H1 (cell line): ENCODE measurements around the gene TAOK2. TPM values are rescaled to one million over a fixed set of nuclear protein-coding genes. Genes with fewer than 3 reads are reported as not detected.

Source experiments
- CTCF ChIA-PET: fragments of 300-600 bp; sonication (Branson Sonifier 250); formaldehyde crosslinking; loops from one replicate; lab custom pipeline; 2021; ENCODE audit not compliant: partially characterized antibody; lab: Charles Lee
- POLR2A ChIA-PET: fragments of 300-600 bp; sonication (Branson Sonifier 250); formaldehyde crosslinking; loops from one replicate; lab custom pipeline; 2021; ENCODE audit warnings: inconsistent platforms; ENCODE audit not compliant: partially characterized antibody; lab: Charles Lee
- DNase-seq, 2 experiments: peaks; one replicate each; pipeline versions ENCODE4 v3.0.0 to v3.0.0-alpha.2; 2010 to 2022; ENCODE audit warnings: low spot score in 2 of 2, low read depth in 1 of 2, mixed read lengths in 1 of 2
- FAIRE-seq: peaks from 2 replicates; lab custom pipeline; 2011; peaks lifted over from hg19 to GRCh38; lab: Jason Lieb, UNC
- H2AFZ ChIP-seq: 2 replicates; pipeline ENCODE4 v1.8.1; 2012; ENCODE audit warnings: low read length, inconsistent platforms
- H2AK5ac ChIP-seq: 2 replicates; pipeline ENCODE4 v1.6.1; 2013; ENCODE audit warnings: low read depth, low read length
- H2BK120ac ChIP-seq: replicated peaks from 2 replicates; pipeline ENCODE3; 2013; ENCODE audit warnings: low read depth, low read length, inconsistent platforms
- H2BK12ac ChIP-seq: 2 replicates; pipeline ENCODE4 v1.6.1; 2013; ENCODE audit warnings: low read depth, low read length
- H2BK15ac ChIP-seq: 2 replicates; pipeline ENCODE4 v1.6.1; 2013; ENCODE audit warnings: low read length
- H2BK20ac ChIP-seq: 2 replicates; pipeline ENCODE4 v1.6.1; 2013; ENCODE audit warnings: low read length
- H2BK5ac ChIP-seq: 2 replicates; pipeline ENCODE4 v1.6.1; 2013; ENCODE audit warnings: low read depth, low read length
- H3K14ac ChIP-seq: 2 replicates; pipeline ENCODE4 v1.6.1; 2013; ENCODE audit warnings: inconsistent platforms; ENCODE audit not compliant: insufficient read length
- H3K18ac ChIP-seq: 2 replicates; pipeline ENCODE4 v1.6.1; 2013; ENCODE audit warnings: low read length; ENCODE audit errors: extremely low read depth
- H3K23ac ChIP-seq: 2 replicates; pipeline ENCODE4 v1.6.1; 2013; ENCODE audit warnings: inconsistent platforms; ENCODE audit not compliant: insufficient read length
- H3K23me2 ChIP-seq: 2 replicates; pipeline ENCODE4 v1.6.1; 2013; ENCODE audit warnings: low read depth, low read length
- H3K27ac ChIP-seq: 2 replicates; pipeline ENCODE4 v1.6.1; 2011; ENCODE audit warnings: low read depth, low read length, inconsistent platforms
- H3K27me3 ChIP-seq, 4 experiments: replicated peaks in 1 of 4; 1 replicate in 1 of 4; 2 replicates in 3 of 4; pipeline versions ENCODE4 v1.6.1 to v1.8.1; 2011 to 2013; ENCODE audit warnings: low read length in 3 of 4, mild to moderate bottlenecking in 3 of 4, inconsistent platforms in 2 of 4, mixed read lengths in 2 of 4, moderate library complexity in 1 of 4; ENCODE audit not compliant: control insufficient read depth in 3 of 4, insufficient read depth in 3 of 4; ENCODE audit errors: extremely low read depth in 1 of 4
- H3K36me3 ChIP-seq, 4 experiments: 2 replicates each; pipeline versions ENCODE4 v1.6.1 to v1.8.1; 2011 to 2013; ENCODE audit warnings: mild to moderate bottlenecking in 4 of 4, low read length in 3 of 4, moderate library complexity in 2 of 4, control low read depth in 1 of 4, inconsistent platforms in 1 of 4; ENCODE audit not compliant: insufficient read depth in 4 of 4, control insufficient read depth in 2 of 4
- H3K4ac ChIP-seq: replicated peaks from 2 replicates; pipeline ENCODE3; 2013; ENCODE audit warnings: low read length, low read depth, mixed read lengths, inconsistent platforms; ENCODE audit not compliant: insufficient read length
- H3K4me1 ChIP-seq, 4 experiments: replicated peaks in 1 of 4; 1 replicate in 1 of 4; 2 replicates in 3 of 4; pipeline versions ENCODE4 v1.6.1 to v1.8.1; 2011 to 2013; ENCODE audit warnings: low read length in 3 of 4, inconsistent platforms in 2 of 4, mixed read lengths in 1 of 4; ENCODE audit not compliant: insufficient read depth in 4 of 4, control insufficient read depth in 3 of 4
- H3K4me2 ChIP-seq, 2 experiments: 2 replicates each; pipeline versions ENCODE4 v1.6.1 to v1.8.1; 2011 to 2013; ENCODE audit warnings: low read depth in 2 of 2, low read length in 2 of 2, control low read depth in 1 of 2, inconsistent platforms in 1 of 2, mild to moderate bottlenecking in 1 of 2; ENCODE audit not compliant: insufficient read depth in 1 of 2
- H3K4me3 ChIP-seq, 4 experiments: fragments of 200-600, 300-600 bp in 1 of 4; sonication (generic), shearing (Covaris generic), sonication (Bioruptor Twin) in 1 of 4; 2 replicates each; pipeline versions ENCODE4 v1.5.1 to v1.8.1; 2011 to 2016; ENCODE audit warnings: low read length in 4 of 4, low read depth in 3 of 4, control low read depth in 2 of 4, inconsistent platforms in 2 of 4, mild to moderate bottlenecking in 2 of 4, mixed read lengths in 1 of 4, moderate library complexity in 1 of 4; ENCODE audit not compliant: insufficient read depth in 2 of 4; ENCODE audit errors: extremely low read depth in 1 of 4
- H3K56ac ChIP-seq: replicated peaks from 2 replicates; pipeline ENCODE3; 2013; ENCODE audit warnings: low read depth, mild to moderate bottlenecking, mixed read lengths, low read length, inconsistent platforms; ENCODE audit not compliant: insufficient read length
- H3K79me1 ChIP-seq: 2 replicates; pipeline ENCODE4 v1.6.1; 2013; ENCODE audit warnings: low read depth, low read length, control low read depth
- H3K79me2 ChIP-seq, 2 experiments: 2 replicates each; pipeline versions ENCODE4 v1.6.1 to v1.8.1; 2012 to 2013; ENCODE audit warnings: low read length in 2 of 2, mild to moderate bottlenecking in 2 of 2, inconsistent platforms in 1 of 2; ENCODE audit not compliant: insufficient read depth in 2 of 2, control insufficient read depth in 1 of 2
- H3K9ac ChIP-seq, 4 experiments: replicated peaks in 1 of 4; 1 replicate in 1 of 4; 2 replicates in 3 of 4; pipeline versions ENCODE4 v1.6.1 to v1.8.1; 2011 to 2013; ENCODE audit warnings: low read depth in 3 of 4, low read length in 3 of 4, control low read depth in 2 of 4, mild to moderate bottlenecking in 2 of 4, moderate library complexity in 2 of 4, inconsistent platforms in 1 of 4; ENCODE audit errors: extremely low read depth in 1 of 4
- H3K9me3 ChIP-seq, 2 experiments: 2 replicates each; pipeline versions ENCODE4 v1.6.1 to v1.8.1; 2012 to 2013; ENCODE audit warnings: mild to moderate bottlenecking in 2 of 2, moderate library complexity in 2 of 2, control low read depth in 1 of 2, inconsistent platforms in 1 of 2, low read depth in 1 of 2, low read length in 1 of 2, mixed read lengths in 1 of 2; ENCODE audit not compliant: insufficient read depth in 2 of 2
- H4K20me1 ChIP-seq, 2 experiments: replicated peaks in 1 of 2; 2 replicates each; pipeline versions ENCODE3 to v1.8.1; 2011 to 2013; ENCODE audit warnings: inconsistent platforms in 2 of 2, low read length in 2 of 2, mild to moderate bottlenecking in 1 of 2; ENCODE audit not compliant: insufficient read depth in 2 of 2, control insufficient read depth in 1 of 2
- H4K5ac ChIP-seq: 2 replicates; pipeline ENCODE4 v1.6.1; 2013; ENCODE audit warnings: low read length, low read depth, mixed read lengths, inconsistent platforms; ENCODE audit not compliant: insufficient read length
- H4K8ac ChIP-seq: 2 replicates; pipeline ENCODE4 v1.8.0; 2013; ENCODE audit warnings: mild to moderate bottlenecking, moderate library complexity, low read length, inconsistent platforms; ENCODE audit not compliant: insufficient read depth; ENCODE audit errors: extremely low read depth
- H4K91ac ChIP-seq: replicated peaks from 2 replicates; pipeline ENCODE3; 2013; ENCODE audit warnings: low read length, mixed read lengths, inconsistent platforms; ENCODE audit not compliant: insufficient read length
- WGBS, 2 experiments: shearing (Covaris generic) in 1 of 2; methylation state at CpG; one replicate each; pipeline versions ENCODE4 v1.1.6 to v1.1.7; 2013 to 2015; ENCODE audit warnings: low lambda C conversion rate in 2 of 2, mixed read lengths in 2 of 2, inconsistent platforms in 1 of 2, low coverage in 1 of 2, missing lambda C conversion rate in 1 of 2; ENCODE audit not compliant: insufficient replicate concordance in 2 of 2, insufficient coverage in 1 of 2, insufficient read length in 1 of 2; ENCODE audit errors: extremely low coverage in 1 of 2, missing lambda C conversion rate in 1 of 2; 5-methylcytosine and 5-hydroxymethylcytosine counted together
- polyA plus RNA-seq, 7 experiments: library from polyadenylated mRNA; depleted of rRNA in 3 of 7; stranded (reverse) in 5 of 7; unstranded in 2 of 7; fragments of >200 nt in 5 of 7; fragments of 200-250 nt in 2 of 7; gene quantifications; 1 replicate in 5 of 7; 2 replicates in 1 of 7; 4 replicates in 1 of 7; pipeline versions ENCODE4 v1.2.1 to v1.2.3, GENCODE V29; 2011 to 2013; ENCODE audit warnings: missing spikeins in 2 of 7, mixed read lengths in 2 of 7
- total RNA-seq: library from RNA; stranded (reverse); fragmentation: NEBNext Ultra II Directional; extraction: Animal tissue kit (Norgen Biotek cat#: 25700); gene quantifications from 2 replicates; pipeline ENCODE4 v1.2.1, GENCODE V29; 2021

TAOK2 gene
- total and polyA plus RNA-seq, 2 of the 8 experiments (the other 6 are each of a cell fraction or from before 2014, with no cell fraction given) = 13.5 to 32.6 TPM

- Histone ChIP-seq H2AFZ (no peak overlapping the region), H3K18ac (no peak overlapping the region), H2BK120ac (no peak overlapping the region), H3K36me3 (peaks cover 0 to 7% (median under 1%) of the 10 kb centered on the region in 4 experiments; a peak in 2 of 8 replicates), H4K20me1 (peaks cover 11 to 16% of the 10 kb centered on the region in 2 experiments), H3K9me3 (no peaks in the 10 kb centered on the region), H4K91ac (no peak overlapping the region), H3K4me3 (no peak overlapping the region), H3K14ac (no peak overlapping the region), H4K5ac (no peak overlapping the region), H4K8ac (no peak overlapping the region), H2BK5ac (no peak overlapping the region), H2AK5ac (no peak overlapping the region), H3K79me1 (peaks cover 3% of the 10 kb centered on the region; the same call in 1 of the 2 replicates), H2BK20ac (no peak overlapping the region), H3K4ac (no peak overlapping the region), H3K23me2 (peaks cover 2% of the 10 kb centered on the region; the same call in 1 of the 2 replicates), H3K79me2 (no peaks in the 10 kb centered on the region), H3K4me1 (peaks cover 0 to 14% (median 5%) of the 10 kb centered on the region in 4 experiments; a peak in 4 of 7 replicates), H2BK12ac (no peak overlapping the region), H3K27me3 (no peaks in the 10 kb centered on the region), H2BK15ac (no peak overlapping the region), H3K23ac (no peak overlapping the region), H3K4me2 (no peak overlapping the region), H3K56ac (no peak overlapping the region), H3K9ac (no peak overlapping the region), H3K27ac (no peak overlapping the region)
- DNase-seq = no peak
- FAIRE-seq = no peak
- CTCF ChIA-PET = interaction anchor here (2.1 kb wide), 1 partner anchor 20 kb away, joined by 6 read pairs; no protein-coding TSS in a partner anchor
- POLR2A ChIA-PET = no interaction called here
- WGBS, 2 experiments = 94% methylated on average over 16 of the region's 16 CpGs; no CpG with 5 or more reads in 1 of the 2 experiments
Measured at GRCh38 chr16:30024451-30024850, 50.8 kb downstream of the TAOK2 start.
